H9 (cell line): ENCODE data around the gene KCNN3. TPM values are rescaled to one million over a fixed set of nuclear protein-coding genes. Genes with fewer than 3 reads are reported as not detected.

ENCODE experiments used
- DNase-seq: peaks from one replicate; pipeline ENCODE4 v3.0.0-alpha.2; 2017
- H2AFZ ChIP-seq: one replicate; pipeline ENCODE4 v1.6.1; 2013; ENCODE audit warnings: mild to moderate bottlenecking, low read length, control low read depth, moderate library complexity
- H2AK5ac ChIP-seq: 2 replicates; pipeline ENCODE4 v1.6.1; 2013; ENCODE audit warnings: low read length, control low read depth, mixed read lengths; ENCODE audit not compliant: insufficient read length
- H2BK120ac ChIP-seq: one replicate; pipeline ENCODE4 v1.6.1; 2013; ENCODE audit warnings: low read depth, mild to moderate bottlenecking, low read length, control low read depth, inconsistent platforms; ENCODE audit not compliant: poor library complexity, severe bottlenecking
- H2BK12ac ChIP-seq: 2 replicates; pipeline ENCODE4 v1.6.1; 2013; ENCODE audit warnings: low read length, control low read depth, mixed read lengths, low read depth; ENCODE audit not compliant: insufficient read length
- H2BK15ac ChIP-seq: 2 replicates; pipeline ENCODE4 v1.6.1; 2013; ENCODE audit warnings: low read depth, low read length, control low read depth
- H2BK20ac ChIP-seq: one replicate; pipeline ENCODE4 v1.6.1; 2013; ENCODE audit warnings: low read depth, mild to moderate bottlenecking, low read length, control low read depth, inconsistent platforms; ENCODE audit not compliant: poor library complexity, severe bottlenecking
- H2BK5ac ChIP-seq: 2 replicates; pipeline ENCODE4 v1.6.1; 2013; ENCODE audit warnings: low read length, control low read depth, mixed read lengths; ENCODE audit not compliant: insufficient read length
- H3K14ac ChIP-seq: 2 replicates; pipeline ENCODE4 v1.6.1; 2013; ENCODE audit warnings: low read length, control low read depth; ENCODE audit not compliant: insufficient read depth
- H3K18ac ChIP-seq: 2 replicates; pipeline ENCODE4 v1.6.1; 2013; ENCODE audit warnings: low read depth, mild to moderate bottlenecking, mixed read lengths, low read length, control low read depth; ENCODE audit not compliant: insufficient read length
- H3K23ac ChIP-seq: 2 replicates; pipeline ENCODE4 v1.6.1; 2013; ENCODE audit warnings: low read length, control low read depth, mixed read lengths, low read depth; ENCODE audit not compliant: insufficient read length
- H3K23me2 ChIP-seq: 2 replicates; pipeline ENCODE4 v1.6.1; 2013; ENCODE audit warnings: low read depth, mild to moderate bottlenecking, mixed read lengths, low read length, control low read depth; ENCODE audit not compliant: insufficient read length, poor library complexity, severe bottlenecking
- H3K27ac ChIP-seq: 2 replicates; pipeline ENCODE4 v1.5.1; 2013; ENCODE audit warnings: low read length, control low read depth, mixed read lengths, low read depth; ENCODE audit not compliant: insufficient read length
- H3K27me3 ChIP-seq: 2 replicates; pipeline ENCODE4 v1.6.1; 2013; ENCODE audit warnings: low read length, control low read depth, inconsistent platforms; ENCODE audit not compliant: insufficient read depth
- H3K4ac ChIP-seq: 2 replicates; pipeline ENCODE4 v1.6.1; 2013; ENCODE audit warnings: low read depth, mild to moderate bottlenecking, control low read depth, inconsistent platforms, low read length, moderate library complexity
- H3K4me1 ChIP-seq: 2 replicates; pipeline ENCODE4 v1.6.1; 2013; ENCODE audit warnings: low read length, control low read depth, inconsistent platforms; ENCODE audit not compliant: insufficient read depth
- H3K4me2 ChIP-seq: 2 replicates; pipeline ENCODE4 v1.6.1; 2013; ENCODE audit warnings: low read length, control low read depth, mixed read lengths; ENCODE audit not compliant: insufficient read length, insufficient read depth
- H3K56ac ChIP-seq: 2 replicates; pipeline ENCODE4 v1.6.1; 2013; ENCODE audit warnings: low read depth, mild to moderate bottlenecking, mixed read lengths, low read length, control low read depth; ENCODE audit not compliant: insufficient read length
- H3K79me1 ChIP-seq: 2 replicates; pipeline ENCODE4 v1.6.1; 2013; ENCODE audit warnings: low read depth, mild to moderate bottlenecking, moderate library complexity, low read length, control low read depth, inconsistent platforms; ENCODE audit not compliant: insufficient read depth, poor library complexity, severe bottlenecking
- H3K79me2 ChIP-seq: 2 replicates; pipeline ENCODE4 v1.6.1; 2013; ENCODE audit warnings: low read length, control low read depth, inconsistent platforms; ENCODE audit not compliant: insufficient read depth
- H3K9ac ChIP-seq: 2 replicates; pipeline ENCODE4 v1.6.1; 2013; ENCODE audit warnings: low read length, control low read depth, mixed read lengths; ENCODE audit not compliant: insufficient read length; ENCODE audit errors: extremely low read depth
- H3K9me3 ChIP-seq: one replicate; pipeline ENCODE4 v1.6.1; 2013; ENCODE audit warnings: low read depth, low read length, inconsistent platforms; ENCODE audit not compliant: control insufficient read depth
- H3T11ph ChIP-seq: one replicate; pipeline ENCODE4 v1.6.1; 2013; ENCODE audit warnings: mild to moderate bottlenecking, low read length, control low read depth, inconsistent platforms
- H4K20me1 ChIP-seq: one replicate; pipeline ENCODE4 v1.6.1; 2013; ENCODE audit not compliant: control insufficient read depth, insufficient read length, insufficient read depth
- H4K5ac ChIP-seq: 2 replicates; pipeline ENCODE4 v1.6.1; 2013; ENCODE audit warnings: low read depth, mild to moderate bottlenecking, mixed read lengths, low read length, control low read depth; ENCODE audit not compliant: insufficient read length
- H4K8ac ChIP-seq: replicated peaks from 2 replicates; pipeline ENCODE4 v1.6.1; 2013; ENCODE audit warnings: low read length, control low read depth, mixed read lengths, low read depth; ENCODE audit not compliant: insufficient read length
- H4K91ac ChIP-seq: 2 replicates; pipeline ENCODE4 v1.6.1; 2013; ENCODE audit warnings: low read depth, mild to moderate bottlenecking, moderate library complexity, mixed read lengths, low read length, control low read depth; ENCODE audit not compliant: insufficient read length
- H3K27ac Mint-ChIP-seq, 3 experiments: 2 replicates in 2 of 3; 3 replicates in 1 of 3; pipeline ENCODE4 v1.8.0; 2020 to 2021; ENCODE audit warnings: mixed read lengths in 3 of 3, mild to moderate bottlenecking in 1 of 3, moderate library complexity in 1 of 3
- H3K27me3 Mint-ChIP-seq: 2 replicates; pipeline ENCODE4 v1.8.0; 2021; ENCODE audit warnings: low read depth, mild to moderate bottlenecking, moderate library complexity, mixed read lengths
- H3K36me3 Mint-ChIP-seq, 3 experiments: 2 replicates in 2 of 3; 3 replicates in 1 of 3; pipeline ENCODE4 v1.8.0; 2020 to 2021; ENCODE audit warnings: low read depth in 3 of 3, mixed read lengths in 3 of 3; ENCODE audit not compliant: insufficient read depth in 1 of 3
- H3K4me1 Mint-ChIP-seq, 2 experiments: 2 replicates each; pipeline ENCODE4 v1.8.0; 2020; ENCODE audit warnings: mixed read lengths in 2 of 2
- H3K4me3 Mint-ChIP-seq, 2 experiments: 2 replicates in 1 of 2; 3 replicates in 1 of 2; pipeline ENCODE4 v1.8.0; 2020 to 2021; ENCODE audit warnings: mild to moderate bottlenecking in 2 of 2, mixed read lengths in 2 of 2, moderate library complexity in 1 of 2
- H3K9me3 Mint-ChIP-seq, 2 experiments: 2 replicates in 1 of 2; 3 replicates in 1 of 2; pipeline ENCODE4 v1.8.0; 2020; ENCODE audit warnings: mild to moderate bottlenecking in 2 of 2, mixed read lengths in 2 of 2, moderate library complexity in 1 of 2
- CTCF ChIP-seq: fragments of 200-600 bp; sonication (generic); conservative IDR thresholded peaks from 3 replicates; pipeline ENCODE4 v1.8.0; 2021; ENCODE audit warnings: antibody characterized with exemption, mild to moderate bottlenecking
- WGBS: extraction: QIAGEN DNeasy Blood & Tissue Kit; methylation state at CpG from one replicate; pipeline ENCODE4 v1.1.7; 2013; ENCODE audit warnings: missing lambda C conversion rate, low lambda C conversion rate, mixed read lengths; ENCODE audit not compliant: insufficient read length; ENCODE audit errors: extremely low coverage; 5-methylcytosine and 5-hydroxymethylcytosine counted together
- total RNA-seq: library from RNA; stranded (reverse); gene quantifications from 2 replicates; pipeline ENCODE4 v1.2.1, GENCODE V29; 2021

Gene KCNN3
- total RNA-seq, 1 experiment from 2014 or later: 0.83 TPM

- no peaks in the 10 kb centered on the region; the same call in 1 of the 2 replicates for H3K27me3 ChIP-seq
- no peak for TF ChIP-seq CTCF
Measured at GRCh38 chr1:154759196-154759595, 110.9 kb downstream of the KCNN3 start.

More at GRCh38 chr1:154759196-154759595, 110.9 kb downstream of the KCNN3 start:
- DNase-seq: no peak
- H2BK15ac ChIP-seq: no peak overlapping the region
- no peak overlapping the region for H2BK120ac ChIP-seq
- no peak overlapping the region for H3T11ph ChIP-seq
- no peak overlapping the region for H2BK5ac ChIP-seq
- H3K56ac ChIP-seq: no peak overlapping the region
- H4K5ac ChIP-seq: no peak overlapping the region
- no peak overlapping the region for H2AFZ ChIP-seq
- H3K27ac ChIP-seq: no peak overlapping the region
- no peak overlapping the region for H4K8ac ChIP-seq
- H3K36me3 Mint-ChIP-seq: no peaks in the 10 kb centered on the region; a peak in 1 of 7 replicates
- H3K4me2 ChIP-seq: no peak overlapping the region
- peaks cover 56% of the 10 kb centered on the region for H3K27me3 Mint-ChIP-seq
- H3K18ac ChIP-seq: no peak overlapping the region
- no peak overlapping the region for H3K9ac ChIP-seq
- no peaks in the 10 kb centered on the region for H3K4me1 ChIP-seq
- no peaks in the 10 kb centered on the region for H3K9me3 Mint-ChIP-seq
- H3K79me2 ChIP-seq: no peaks in the 10 kb centered on the region
- H3K4ac ChIP-seq: no peak overlapping the region
- no CpG with 5 or more reads among the region's 7 CpGs for WGBS
- no peaks in the 10 kb centered on the region for H3K9me3 ChIP-seq
- no peak overlapping the region for H2BK12ac ChIP-seq
- no peaks in the 10 kb centered on the region for H3K79me1 ChIP-seq
- no peak overlapping the region for H3K27ac Mint-ChIP-seq
- no peaks in the 10 kb centered on the region; a peak in 1 of 4 replicates for H3K4me1 Mint-ChIP-seq
- no peak overlapping the region for H3K23ac ChIP-seq
- no peaks in the 10 kb centered on the region for H4K20me1 ChIP-seq
- no peak overlapping the region for H2BK20ac ChIP-seq
- no peak overlapping the region for H3K4me3 Mint-ChIP-seq
- no peak overlapping the region for H4K91ac ChIP-seq
- H3K23me2 ChIP-seq: no peaks in the 10 kb centered on the region
- H3K14ac ChIP-seq: no peak overlapping the region
- no peak overlapping the region for H2AK5ac ChIP-seq
